ENCODE measurements around the gene SLC26A11. TPM values are rescaled to one million over a fixed set of nuclear protein-coding genes. Genes with fewer than 3 reads are reported as not detected.

Gene SLC26A11
- total and polyA plus RNA-seq, 2 donors (not counting 1 experiment from before 2014, with no cell fraction given) = 10.1 to 31.4 TPM

DNA sequence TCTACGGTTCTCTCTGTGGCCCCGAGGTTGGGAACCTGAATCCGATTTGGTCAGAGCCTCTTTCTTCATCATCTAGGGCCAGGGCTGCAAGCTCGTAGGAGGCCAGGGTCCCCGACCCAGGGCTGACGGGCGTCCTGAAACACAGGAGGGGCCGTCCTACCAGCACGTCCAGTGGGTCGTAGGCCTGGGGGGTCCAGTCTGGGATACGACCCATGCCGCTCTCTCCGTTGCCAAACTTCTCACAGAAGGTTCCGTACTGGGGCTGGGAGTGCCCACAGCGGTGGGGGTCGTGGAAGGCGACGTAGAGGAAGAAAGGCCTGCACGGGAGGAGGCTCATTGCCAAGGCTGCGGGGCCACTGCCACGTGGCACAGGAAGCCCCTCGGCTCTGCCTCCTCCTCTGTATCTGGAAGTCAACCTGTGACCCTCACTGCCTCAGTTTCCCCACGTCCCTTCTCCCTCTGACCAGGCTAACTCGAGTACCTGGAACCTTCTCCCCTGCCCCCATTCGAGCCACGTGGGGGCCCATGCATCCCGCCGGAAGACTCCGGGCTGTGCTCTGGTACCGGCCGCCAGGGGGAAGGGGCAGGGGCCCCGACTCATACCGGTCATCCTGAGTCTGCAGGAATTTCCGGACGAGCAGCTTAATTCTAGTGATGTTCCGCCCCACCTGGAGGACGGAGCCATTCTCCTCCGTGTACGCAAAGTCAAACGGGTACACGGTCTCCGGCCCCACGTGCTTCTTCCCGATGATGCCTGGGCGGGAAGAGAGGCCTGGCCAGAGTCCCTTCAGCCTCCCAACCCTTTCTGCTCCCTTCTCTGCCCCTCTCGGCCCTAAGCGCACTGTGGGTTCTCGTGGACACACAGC lies 6.0 kb upstream of the SLC26A11 start:
- Mint-ChIP-seq H3K27ac (no peak overlapping the region), H3K4me1 (peaks cover 16% of the 10 kb centered on the region), H3K9me3 (ENCODE audit: insufficient read depth) (no peaks in the 10 kb centered on the region), H3K4me3 (no peak overlapping the region), H3K27me3 (no peaks in the 10 kb centered on the region)
- Histone ChIP-seq H3K9ac (ENCODE audit: low read length) (no peak overlapping the region), H3K4me3 (ENCODE audit: control extremely low read depth in 1 of 5, extremely low read depth in 1 of 5, insufficient read depth in 1 of 5, low read depth in 2 of 5, low read length in 4 of 5) (no peak overlapping the region), H3K4me2 (replicated peaks; ENCODE audit: low read depth, low read length, poor library complexity, severe bottlenecking) (no peak overlapping the region), H3K27ac (ENCODE audit: low read length in 2 of 2) (no peak overlapping the region), H3K36me3 (replicated peaks in 1 of 2; ENCODE audit: control extremely low read depth in 1 of 2, control insufficient read depth in 1 of 2, extremely low read depth in 1 of 2, insufficient read depth in 2 of 2, low read length in 1 of 2) (peaks cover 0 to 43% of the 10 kb centered on the region in 2 experiments), H2AFZ (ENCODE audit: insufficient read depth, low read depth, low read length, poor library complexity, severe bottlenecking) (no peak overlapping the region), H3K4me1 (ENCODE audit: control insufficient read depth in 2 of 2, insufficient read depth in 2 of 2, low read length in 2 of 2) (peaks cover 13 to 25% of the 10 kb centered on the region in 2 donors), H3K9me3 (ENCODE audit: control extremely low read depth in 1 of 3, control insufficient read depth in 2 of 3, insufficient read depth in 1 of 3, low read length in 2 of 3) (peaks cover 0 to 2% (median 0%) of the 10 kb centered on the region in 3 donors), H3K27me3 (replicated peaks in 1 of 4; ENCODE audit: control extremely low read depth in 1 of 4, control insufficient read depth in 3 of 4, insufficient read depth in 4 of 4, low read length in 3 of 4) (no peaks in the 10 kb centered on the region), H3K79me2 (ENCODE audit: control insufficient read depth, insufficient read depth, low read length) (peaks cover 20% of the 10 kb centered on the region), H4K20me1 (ENCODE audit: control insufficient read depth, insufficient read depth, low read length, poor library complexity, severe bottlenecking) (peaks cover 23% of the 10 kb centered on the region)
- POLR2A ChIA-PET = no interaction called here
- CTCF ChIA-PET = no interaction called here
- TF ChIP-seq, protein P1, sequence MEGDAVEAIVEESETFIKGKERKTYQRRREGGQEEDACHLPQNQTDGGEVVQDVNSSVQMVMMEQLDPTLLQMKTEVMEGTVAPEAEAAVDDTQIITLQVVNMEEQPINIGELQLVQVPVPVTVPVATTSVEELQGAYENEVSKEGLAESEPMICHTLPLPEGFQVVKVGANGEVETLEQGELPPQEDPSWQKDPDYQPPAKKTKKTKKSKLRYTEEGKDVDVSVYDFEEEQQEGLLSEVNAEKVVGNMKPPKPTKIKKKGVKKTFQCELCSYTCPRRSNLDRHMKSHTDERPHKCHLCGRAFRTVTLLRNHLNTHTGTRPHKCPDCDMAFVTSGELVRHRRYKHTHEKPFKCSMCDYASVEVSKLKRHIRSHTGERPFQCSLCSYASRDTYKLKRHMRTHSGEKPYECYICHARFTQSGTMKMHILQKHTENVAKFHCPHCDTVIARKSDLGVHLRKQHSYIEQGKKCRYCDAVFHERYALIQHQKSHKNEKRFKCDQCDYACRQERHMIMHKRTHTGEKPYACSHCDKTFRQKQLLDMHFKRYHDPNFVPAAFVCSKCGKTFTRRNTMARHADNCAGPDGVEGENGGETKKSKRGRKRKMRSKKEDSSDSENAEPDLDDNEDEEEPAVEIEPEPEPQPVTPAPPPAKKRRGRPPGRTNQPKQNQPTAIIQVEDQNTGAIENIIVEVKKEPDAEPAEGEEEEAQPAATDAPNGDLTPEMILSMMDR (IDR thresholded peaks at IDR 0.05) = no peak
- no peak for TF ChIP-seq EZH2 (IDR thresholded peaks at IDR 0.05; ENCODE audit: borderline replicate concordance, insufficient read depth, low read depth, low read length, poor library complexity, severe bottlenecking)
- no peak for ATAC-seq (ENCODE audit: low read depth)
- 95% methylated on average over 48 of the region's 48 CpGs for WGBS (ENCODE audit: insufficient coverage)
- intact Hi-C loops (cut with micrococcal nuclease) = no loop called here
- no peak for DNase-seq

DNA sequence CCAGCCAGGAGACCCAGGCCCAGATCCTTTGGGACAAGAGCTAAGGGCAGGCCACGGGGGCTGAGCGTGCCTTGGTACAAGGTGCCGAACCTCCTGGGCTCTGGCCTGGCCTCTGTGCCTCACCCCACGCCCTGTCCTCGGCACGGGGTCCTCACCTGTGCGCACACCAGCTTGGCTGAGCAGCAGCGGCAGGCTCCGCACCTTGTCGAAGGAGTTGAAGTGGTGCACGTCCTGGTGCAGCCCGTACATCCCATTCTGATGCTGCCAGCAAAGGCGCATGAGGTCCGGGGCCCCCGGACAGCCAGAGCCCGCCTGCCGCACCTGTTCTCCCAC lies 5.4 kb upstream of the SLC26A11 start:
- POLR2A ChIA-PET = no interaction called here
- intact Hi-C loops (cut with micrococcal nuclease) = no loop called here
- Histone ChIP-seq H3K4me1 (ENCODE audit: control insufficient read depth in 2 of 2, insufficient read depth in 2 of 2, low read length in 2 of 2) (peaks cover 14 to 31% of the 10 kb centered on the region in 2 donors), H3K79me2 (ENCODE audit: control insufficient read depth, insufficient read depth, low read length) (peaks cover 21% of the 10 kb centered on the region), H4K20me1 (ENCODE audit: control insufficient read depth, insufficient read depth, low read length, poor library complexity, severe bottlenecking) (peaks cover 23% of the 10 kb centered on the region), H3K36me3 (replicated peaks in 1 of 2; ENCODE audit: control extremely low read depth in 1 of 2, control insufficient read depth in 1 of 2, extremely low read depth in 1 of 2, insufficient read depth in 2 of 2, low read length in 1 of 2) (peaks cover 0 to 43% of the 10 kb centered on the region in 2 experiments), H3K27ac (ENCODE audit: low read length in 2 of 2) (no peak overlapping the region), H2AFZ (ENCODE audit: insufficient read depth, low read depth, low read length, poor library complexity, severe bottlenecking) (no peak overlapping the region), H3K27me3 (replicated peaks in 1 of 4; ENCODE audit: control extremely low read depth in 1 of 4, control insufficient read depth in 3 of 4, insufficient read depth in 4 of 4, low read length in 3 of 4) (no peaks in the 10 kb centered on the region), H3K9me3 (ENCODE audit: control extremely low read depth in 1 of 3, control insufficient read depth in 2 of 3, insufficient read depth in 1 of 3, low read length in 2 of 3) (peaks cover 0 to 2% (median 0%) of the 10 kb centered on the region in 3 donors), H3K4me3 (ENCODE audit: control extremely low read depth in 1 of 5, extremely low read depth in 1 of 5, insufficient read depth in 1 of 5, low read depth in 2 of 5, low read length in 4 of 5) (no peak overlapping the region), H3K9ac (ENCODE audit: low read length) (no peak overlapping the region), H3K4me2 (replicated peaks; ENCODE audit: low read depth, low read length, poor library complexity, severe bottlenecking) (no peak overlapping the region)
- DNase-seq (no peak), ATAC-seq (ENCODE audit: low read depth) (no peak)
- H3K9me3 Mint-ChIP-seq (ENCODE audit: insufficient read depth) = no peaks in the 10 kb centered on the region
- TF ChIP-seq EZH2 (IDR thresholded peaks at IDR 0.05; ENCODE audit: borderline replicate concordance, insufficient read depth, low read depth, low read length, poor library complexity, severe bottlenecking) = no peak
- TF ChIP-seq, protein P1 (IDR thresholded peaks at IDR 0.05) = no peak
- 92% methylated on average over 17 of the region's 17 CpGs for WGBS (ENCODE audit: insufficient coverage)
- CTCF ChIA-PET = interaction anchor here (0.5 kb wide), 1 partner anchor 54 kb away, joined by 3 read pairs; no protein-coding TSS in a partner anchor
- peaks cover 22% of the 10 kb centered on the region for H3K4me1 Mint-ChIP-seq
- no peak overlapping the region for H3K4me3 Mint-ChIP-seq
- H3K27ac Mint-ChIP-seq = no peak overlapping the region
- no peaks in the 10 kb centered on the region for H3K27me3 Mint-ChIP-seq
